Neural cell (in vitro differentiated cells): ENCODE results near the gene MEPCE. TPM values are rescaled to one million over a fixed set of nuclear protein-coding genes. Genes with fewer than 3 reads are reported as not detected.

Experiments
- H2AFZ ChIP-seq: fragments of 200-600, 300-800 bp; sonication (generic), shearing (Covaris generic); 2 replicates; pipeline ENCODE4 v1.6.0; 2014; ENCODE audit warnings: low read depth, mild to moderate bottlenecking, antibody characterized with exemption, low read length, moderate library complexity
- H3F3A ChIP-seq: fragments of 200-600 bp; shearing (Covaris generic); 2 replicates; pipeline ENCODE4 v1.6.1; 2016; ENCODE audit warnings: mild to moderate bottlenecking, moderate library complexity, mixed read lengths, antibody characterized with exemption, low read length; ENCODE audit not compliant: insufficient read depth, poor library complexity, severe bottlenecking
- H3K27ac ChIP-seq: fragments of 200-600, 300-800 bp; sonication (generic), shearing (Covaris generic); 2 replicates; pipeline ENCODE4 v1.5.1; 2014; ENCODE audit warnings: mild to moderate bottlenecking, low read length, moderate library complexity
- H3K27me3 ChIP-seq: fragments of 300-800, 200-600 bp; sonication (generic), shearing (Covaris generic); 2 replicates; pipeline ENCODE4 v1.6.0; 2014; ENCODE audit warnings: mild to moderate bottlenecking, low read depth, low read length, moderate library complexity; ENCODE audit not compliant: insufficient read depth
- H3K36me3 ChIP-seq: fragments of 300-800, 200-600 bp; sonication (generic), shearing (Covaris generic); 2 replicates; pipeline ENCODE4 v1.5.1; 2014; ENCODE audit warnings: mild to moderate bottlenecking, antibody characterized with exemption, low read length, moderate library complexity; ENCODE audit not compliant: insufficient read depth
- H3K4me2 ChIP-seq: fragments of 300-800, 200-600 bp; sonication (generic), shearing (Covaris generic); 2 replicates; pipeline ENCODE4 v1.6.0; 2014; ENCODE audit warnings: mild to moderate bottlenecking, low read length
- H3K4me3 ChIP-seq: fragments of 300-800, 200-600 bp; sonication (generic), shearing (Covaris generic); 2 replicates; pipeline ENCODE4 v1.5.1; 2014; ENCODE audit warnings: mild to moderate bottlenecking, low read length, moderate library complexity
- H3K79me2 ChIP-seq: fragments of 200-600 bp; shearing (Covaris generic); replicated peaks from 2 replicates; pipeline ENCODE4 v1.6.0; 2014; ENCODE audit warnings: mild to moderate bottlenecking, low read length, moderate library complexity; ENCODE audit not compliant: insufficient read depth
- H3K9ac ChIP-seq: fragments of 300-800, 200-600 bp; sonication (generic), shearing (Covaris generic); 2 replicates; pipeline ENCODE4 v1.6.1; 2016; ENCODE audit warnings: mild to moderate bottlenecking, low read length, mixed read lengths
- H3K9me2 ChIP-seq: fragments of 200-600 bp; shearing (Covaris generic); 2 replicates; pipeline ENCODE4 v1.6.1; 2016; ENCODE audit warnings: mild to moderate bottlenecking, low read length, mixed read lengths; ENCODE audit not compliant: insufficient read depth
- H3K9me3 ChIP-seq: fragments of 200-600, 300-800 bp; sonication (generic), shearing (Covaris generic); 2 replicates; pipeline ENCODE4 v1.6.1; 2016; ENCODE audit warnings: mild to moderate bottlenecking, mixed run types, low read length, moderate library complexity, mixed read lengths
- H4K20me1 ChIP-seq: fragments of 200-600 bp; shearing (Covaris generic); 2 replicates; pipeline ENCODE4 v1.6.1; 2016; ENCODE audit warnings: mild to moderate bottlenecking, mixed run types; ENCODE audit not compliant: insufficient read depth
- EP300 ChIP-seq: fragments of 450-650 bp; conservative IDR thresholded peaks from 2 replicates; pipeline ENCODE4 v1.6.1; 2014; ENCODE audit warnings: antibody characterized with exemption, mild to moderate bottlenecking, moderate library complexity; ENCODE audit not compliant: poor library complexity, severe bottlenecking
- EZH2 ChIP-seq: fragments of 200-600, 300-800 bp; shearing (Covaris generic), sonication (generic); IDR thresholded peaks from 2 replicates; pipeline ENCODE4 v1.6.1; 2014; ENCODE audit warnings: antibody characterized with exemption, low read length, borderline replicate concordance, mild to moderate bottlenecking; ENCODE audit not compliant: insufficient read depth, poor library complexity, severe bottlenecking
- MXI1 ChIP-seq: fragments of 450-650 bp; conservative IDR thresholded peaks from 2 replicates; pipeline ENCODE4 v1.6.1; 2014; ENCODE audit warnings: antibody characterized with exemption, mild to moderate bottlenecking; ENCODE audit not compliant: poor library complexity, severe bottlenecking
- POLR2AphosphoS5 ChIP-seq: IDR thresholded peaks from 2 replicates; pipeline ENCODE4 v1.6.1; 2012
- RAD21 ChIP-seq: fragments of 450-650 bp; conservative IDR thresholded peaks from 2 replicates; pipeline ENCODE4 v1.6.1; 2014; ENCODE audit warnings: antibody characterized with exemption, mild to moderate bottlenecking, moderate library complexity
- REST ChIP-seq: IDR thresholded peaks from 2 replicates; pipeline ENCODE4 v1.6.1; 2012; ENCODE audit warnings: borderline replicate concordance
- SMC3 ChIP-seq: fragments of 450-650 bp; conservative IDR thresholded peaks from 2 replicates; pipeline ENCODE4 v1.6.1; 2014; ENCODE audit warnings: antibody characterized with exemption, mild to moderate bottlenecking, moderate library complexity; ENCODE audit not compliant: poor library complexity
- TAF1 ChIP-seq: IDR thresholded peaks from 2 replicates; pipeline ENCODE4 v1.6.1; 2012; ENCODE audit warnings: low read depth
- polyA plus RNA-seq: library from polyadenylated mRNA; depleted of rRNA; stranded (reverse); fragments of >200 nt; gene quantifications from 2 replicates; pipeline ENCODE4 v1.2.3, GENCODE V29; 2014
- TF ChIP-seq, protein P1 (sequence below): fragments of 450-650 bp; IDR thresholded peaks from 2 replicates; pipeline ENCODE4 v1.5.1; 2014; ENCODE audit warnings: antibody characterized with exemption, mild to moderate bottlenecking, moderate library complexity; ENCODE audit not compliant: poor library complexity, severe bottlenecking

Gene MEPCE
- polyA plus RNA-seq, 1 donor from 2014 or later = 15.0 TPM

GRCh38 chr7:100393233-100393905 lies 36.3 kb upstream of the MEPCE start:
- Histone ChIP-seq H3F3A (no peaks in the 10 kb centered on the region), H3K9me2 (no peaks in the 10 kb centered on the region), H3K4me3 (no peak overlapping the region), H3K9ac (no peak overlapping the region), H3K27me3 (no peaks in the 10 kb centered on the region), H3K36me3 (no peaks in the 10 kb centered on the region), H3K9me3 (no peaks in the 10 kb centered on the region), H4K20me1 (no peaks in the 10 kb centered on the region), H3K79me2 (no peaks in the 10 kb centered on the region), H2AFZ (no peak overlapping the region), H3K27ac (no peak overlapping the region), H3K4me2 (no peak overlapping the region)
- TF ChIP-seq, protein P1, sequence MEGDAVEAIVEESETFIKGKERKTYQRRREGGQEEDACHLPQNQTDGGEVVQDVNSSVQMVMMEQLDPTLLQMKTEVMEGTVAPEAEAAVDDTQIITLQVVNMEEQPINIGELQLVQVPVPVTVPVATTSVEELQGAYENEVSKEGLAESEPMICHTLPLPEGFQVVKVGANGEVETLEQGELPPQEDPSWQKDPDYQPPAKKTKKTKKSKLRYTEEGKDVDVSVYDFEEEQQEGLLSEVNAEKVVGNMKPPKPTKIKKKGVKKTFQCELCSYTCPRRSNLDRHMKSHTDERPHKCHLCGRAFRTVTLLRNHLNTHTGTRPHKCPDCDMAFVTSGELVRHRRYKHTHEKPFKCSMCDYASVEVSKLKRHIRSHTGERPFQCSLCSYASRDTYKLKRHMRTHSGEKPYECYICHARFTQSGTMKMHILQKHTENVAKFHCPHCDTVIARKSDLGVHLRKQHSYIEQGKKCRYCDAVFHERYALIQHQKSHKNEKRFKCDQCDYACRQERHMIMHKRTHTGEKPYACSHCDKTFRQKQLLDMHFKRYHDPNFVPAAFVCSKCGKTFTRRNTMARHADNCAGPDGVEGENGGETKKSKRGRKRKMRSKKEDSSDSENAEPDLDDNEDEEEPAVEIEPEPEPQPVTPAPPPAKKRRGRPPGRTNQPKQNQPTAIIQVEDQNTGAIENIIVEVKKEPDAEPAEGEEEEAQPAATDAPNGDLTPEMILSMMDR = no peak
- TF ChIP-seq EP300 (no peak), REST (no peak), EZH2 (no peak), TAF1 (no peak), MXI1 (no peak), RAD21 (no peak)

- TF ChIP-seq RAD21 (no peak), POLR2AphosphoS5 (no peak), REST (no peak), EP300 (no peak), SMC3 (no peak), TAF1 (no peak), EZH2 (no peak), MXI1 (no peak)
- TF ChIP-seq, protein P1 = no peak
- Histone ChIP-seq H4K20me1 (no peaks in the 10 kb centered on the region), H2AFZ (no peak overlapping the region), H3K27me3 (no peaks in the 10 kb centered on the region), H3K4me3 (no peak overlapping the region), H3K9me3 (no peaks in the 10 kb centered on the region), H3K9ac (no peak overlapping the region), H3K79me2 (no peaks in the 10 kb centered on the region), H3K27ac (no peak overlapping the region), H3F3A (no peaks in the 10 kb centered on the region), H3K4me2 (no peak overlapping the region), H3K9me2 (no peaks in the 10 kb centered on the region), H3K36me3 (no peaks in the 10 kb centered on the region)
Measured at GRCh38 chr7:100394077-100394476, 35.6 kb upstream of the MEPCE start.
